ENCODE measurements around the gene KLHL3.

DNA sequence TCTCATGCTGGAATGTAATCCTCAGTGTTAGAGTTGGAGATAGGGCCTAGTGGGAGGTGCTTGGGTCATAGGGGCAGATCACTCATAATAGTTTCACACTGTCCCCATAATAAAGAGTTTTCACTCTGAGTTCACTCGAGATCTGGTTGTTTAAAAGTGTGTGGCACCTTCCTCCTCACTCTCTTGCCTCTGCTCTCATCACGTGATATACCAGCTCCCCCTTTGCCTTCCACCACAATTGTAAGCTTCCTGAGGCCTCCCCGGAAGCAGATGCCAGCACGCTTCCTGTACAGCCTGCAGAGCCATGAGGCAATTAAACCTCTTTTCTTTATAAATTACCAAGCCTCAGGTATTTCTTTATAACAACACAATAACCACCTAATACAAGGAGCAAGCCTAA, 3.8 kb upstream of the KLHL3 start:
- TF ChIP-seq, protein P1, sequence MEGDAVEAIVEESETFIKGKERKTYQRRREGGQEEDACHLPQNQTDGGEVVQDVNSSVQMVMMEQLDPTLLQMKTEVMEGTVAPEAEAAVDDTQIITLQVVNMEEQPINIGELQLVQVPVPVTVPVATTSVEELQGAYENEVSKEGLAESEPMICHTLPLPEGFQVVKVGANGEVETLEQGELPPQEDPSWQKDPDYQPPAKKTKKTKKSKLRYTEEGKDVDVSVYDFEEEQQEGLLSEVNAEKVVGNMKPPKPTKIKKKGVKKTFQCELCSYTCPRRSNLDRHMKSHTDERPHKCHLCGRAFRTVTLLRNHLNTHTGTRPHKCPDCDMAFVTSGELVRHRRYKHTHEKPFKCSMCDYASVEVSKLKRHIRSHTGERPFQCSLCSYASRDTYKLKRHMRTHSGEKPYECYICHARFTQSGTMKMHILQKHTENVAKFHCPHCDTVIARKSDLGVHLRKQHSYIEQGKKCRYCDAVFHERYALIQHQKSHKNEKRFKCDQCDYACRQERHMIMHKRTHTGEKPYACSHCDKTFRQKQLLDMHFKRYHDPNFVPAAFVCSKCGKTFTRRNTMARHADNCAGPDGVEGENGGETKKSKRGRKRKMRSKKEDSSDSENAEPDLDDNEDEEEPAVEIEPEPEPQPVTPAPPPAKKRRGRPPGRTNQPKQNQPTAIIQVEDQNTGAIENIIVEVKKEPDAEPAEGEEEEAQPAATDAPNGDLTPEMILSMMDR (conservative IDR thresholded peaks at IDR 0.05): no peak
- TF ChIP-seq EZH2 (IDR thresholded peaks at IDR 0.05; ENCODE audit: low read depth): no peak

Data from PC-9 (cell line).